SIG-M5 treated with dmso at 0.1 percent for 504 hours (cell line): ENCODE results near the gene ZHX3.
A peak's percentile ranks its signal among the peaks of the same experiment; 100 is the strongest.
"Not testable (repeated sequence)": the region's sequence is repeated elsewhere in the genome, so short reads cannot be mapped to it uniquely, and the experiment has no call there.

Experiments
- DNase-seq: peaks from one replicate; lab custom pipeline; 2025; ENCODE audit not compliant: unreplicated experiment; lab: John Stamatoyannopoulos, UW

Gene ZHX3

DNA sequence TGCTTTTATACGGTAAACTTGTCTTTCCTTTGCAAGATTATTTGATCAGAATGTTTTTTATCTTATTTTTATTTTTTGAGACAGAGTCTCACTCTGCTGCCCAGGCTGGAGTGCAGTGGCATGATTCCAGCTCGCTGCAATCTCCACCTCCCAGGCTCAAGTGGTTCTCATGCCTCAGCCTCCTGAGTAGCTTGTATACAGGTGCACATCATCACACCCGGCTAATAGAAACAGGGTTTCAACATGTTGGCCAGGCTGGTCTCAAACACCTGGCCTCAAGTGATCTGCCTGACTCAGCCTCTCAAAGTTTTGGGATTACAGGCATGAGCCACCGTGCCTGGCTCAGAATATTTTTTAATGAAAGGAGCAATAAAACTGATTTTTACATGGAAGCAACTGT is 14.2 kb upstream of the ZHX3 start:
- DNase-seq, result no peak

DNA sequence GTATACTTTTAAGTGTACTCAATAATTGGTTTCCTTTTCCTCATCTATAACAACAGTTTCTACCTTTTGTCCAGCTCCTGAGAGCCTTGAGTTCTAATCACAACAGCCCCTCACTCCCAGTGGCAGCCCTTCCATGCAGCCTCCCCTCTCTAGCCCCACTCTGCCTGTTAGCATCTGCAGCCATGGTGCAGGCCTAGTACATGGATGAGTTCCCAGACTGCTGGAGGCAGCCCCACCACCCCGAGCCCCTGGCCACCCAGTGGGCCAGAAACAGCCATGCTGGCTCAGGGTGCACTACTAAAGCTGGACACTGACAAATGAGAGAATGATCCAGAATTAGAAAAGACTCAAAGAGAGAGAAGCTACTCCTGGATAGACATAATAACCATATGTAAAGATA is 13.4 kb upstream of the ZHX3 start:
- DNase-seq, result no peak

DNA sequence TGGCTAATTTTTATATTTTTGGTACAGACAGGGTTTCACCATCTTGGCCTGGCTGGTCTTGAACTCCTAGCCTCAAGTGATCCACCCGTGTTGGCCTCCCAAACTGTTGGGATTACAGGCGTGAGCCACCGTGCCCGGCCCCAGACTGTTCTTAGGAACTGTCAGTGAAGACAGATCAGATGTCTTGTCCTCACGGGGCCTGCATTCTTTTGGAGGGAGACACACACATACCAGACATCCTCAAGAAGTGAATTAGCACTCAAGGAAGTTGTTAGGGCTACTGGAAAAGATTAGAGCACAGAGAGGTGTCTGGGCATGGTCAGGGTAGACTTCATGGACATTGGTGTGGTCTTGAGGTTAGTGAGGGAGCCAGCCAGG is 12.8 kb upstream of the ZHX3 start:
- DNase-seq, result no peak

DNA sequence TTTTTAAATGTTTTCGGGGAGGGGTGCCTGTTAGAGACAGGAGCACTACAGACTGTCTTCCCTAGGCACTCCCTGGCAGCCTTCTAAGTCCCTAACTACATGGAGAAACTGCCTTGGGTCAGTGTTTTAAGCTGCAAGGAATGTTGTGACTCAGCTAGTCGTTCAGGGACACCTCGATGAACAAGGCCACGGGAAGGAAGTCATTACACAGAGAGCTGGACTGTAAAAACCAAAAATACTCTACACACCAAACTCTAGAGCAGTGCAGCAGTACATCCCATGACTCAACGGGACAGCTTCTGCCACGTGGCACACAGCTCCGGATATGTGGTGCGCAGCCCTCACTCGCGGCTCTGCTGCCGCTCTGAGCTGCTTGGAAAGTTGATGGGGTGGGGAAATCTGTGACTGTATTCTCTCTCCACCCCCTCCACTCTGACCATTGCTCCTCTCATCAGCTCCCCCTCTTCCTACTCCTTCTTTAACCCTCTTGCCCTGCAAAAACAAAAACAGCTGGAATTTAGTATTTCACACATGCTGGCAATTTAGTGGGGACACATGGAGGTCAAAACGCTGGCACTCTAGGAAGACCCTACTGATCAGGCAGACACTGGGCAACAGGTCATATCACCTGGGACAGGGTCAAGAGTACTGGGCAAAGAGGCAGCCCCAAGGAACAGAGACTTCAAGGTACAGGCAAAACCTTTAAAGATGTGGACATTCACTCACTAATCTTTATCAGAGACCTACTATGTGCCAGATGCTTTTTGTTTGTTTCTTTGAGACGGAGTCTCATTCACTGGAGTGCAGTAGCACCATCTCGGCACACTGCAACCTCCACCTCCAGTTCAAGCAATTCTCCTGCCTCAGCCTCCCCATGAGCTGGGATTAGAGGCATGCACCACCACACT is 12.2 kb upstream of the ZHX3 start:
- DNase-seq, result peak; percentile 85

DNA sequence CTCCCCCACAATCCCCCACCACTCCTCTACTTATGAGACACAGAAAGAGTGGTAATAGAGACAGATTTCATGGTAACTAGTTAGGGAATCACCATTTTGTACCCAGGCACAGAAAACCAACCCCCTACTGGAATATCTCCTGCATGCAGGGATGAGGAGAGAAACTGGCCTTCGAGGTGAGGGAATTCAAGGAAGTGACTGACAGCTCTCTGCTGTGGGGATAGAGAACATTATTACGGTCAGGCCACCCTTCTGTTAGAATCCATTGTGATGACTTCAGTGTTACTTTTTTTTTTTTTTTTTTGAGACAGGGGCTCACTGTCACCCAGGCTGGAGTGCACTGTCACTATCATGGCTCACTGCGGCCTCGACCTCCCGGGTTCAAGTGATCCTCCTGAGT is 9.6 kb upstream of the ZHX3 start:
- no peak for DNase-seq

DNA sequence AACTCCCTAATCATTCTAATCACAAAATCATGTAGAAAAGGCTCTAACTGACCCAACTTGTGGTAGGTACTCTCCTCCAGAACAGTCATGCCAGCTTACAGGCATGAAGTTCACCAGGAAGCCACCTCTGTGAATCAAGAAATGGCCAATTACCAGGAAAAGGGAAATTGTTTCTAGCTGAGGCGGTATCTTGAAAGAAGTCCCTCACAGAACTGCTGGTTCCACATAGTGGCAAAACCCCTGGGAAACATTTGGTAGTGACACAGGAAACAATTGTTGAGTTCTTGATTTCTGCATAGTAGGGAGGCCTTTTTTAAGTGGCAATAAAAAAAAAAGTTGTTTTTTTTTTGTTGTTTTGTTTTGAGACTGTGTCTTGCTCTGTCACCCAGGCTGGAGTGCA is 3.4 kb upstream of the ZHX3 start:
- DNase-seq, result no peak

DNA sequence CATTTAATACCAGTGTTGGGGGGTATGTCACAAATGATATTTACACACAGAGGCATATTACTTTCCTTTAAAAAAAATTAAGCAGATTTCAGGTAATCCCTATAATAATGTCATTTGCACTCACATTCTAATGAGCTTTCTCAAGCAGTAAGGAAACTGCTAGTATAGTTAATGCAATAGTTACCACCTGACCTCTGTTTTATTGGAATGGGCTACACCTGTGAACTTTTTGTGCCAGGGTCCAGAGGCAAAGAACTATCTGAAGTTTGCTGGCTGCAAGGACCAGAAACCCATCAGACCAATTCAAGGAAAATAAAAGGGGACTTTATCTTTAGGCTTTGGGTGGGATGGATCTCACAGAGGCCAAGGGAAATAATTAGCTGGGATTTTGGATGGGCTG is 2.9 kb upstream of the ZHX3 start:
- DNase-seq, result no peak

DNA sequence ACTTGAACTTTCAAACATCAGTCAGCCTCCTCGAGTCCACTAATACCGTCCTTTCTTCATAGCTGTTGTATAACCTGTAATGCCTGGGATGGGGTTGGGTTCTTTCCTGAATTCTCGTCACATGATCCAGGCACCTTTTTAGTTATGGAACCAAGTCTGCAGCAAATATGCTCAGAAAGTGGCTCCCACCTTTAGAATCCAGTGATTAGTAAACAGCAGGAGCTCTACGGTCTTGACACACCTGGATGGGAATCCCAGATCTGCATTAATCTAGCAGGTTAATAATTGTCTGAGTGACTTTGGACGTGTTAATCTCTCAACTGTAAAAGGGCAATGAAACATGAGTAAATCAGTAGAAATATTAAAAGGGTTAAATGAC is 729 bp upstream of the ZHX3 start:
- no peak for DNase-seq

DNA sequence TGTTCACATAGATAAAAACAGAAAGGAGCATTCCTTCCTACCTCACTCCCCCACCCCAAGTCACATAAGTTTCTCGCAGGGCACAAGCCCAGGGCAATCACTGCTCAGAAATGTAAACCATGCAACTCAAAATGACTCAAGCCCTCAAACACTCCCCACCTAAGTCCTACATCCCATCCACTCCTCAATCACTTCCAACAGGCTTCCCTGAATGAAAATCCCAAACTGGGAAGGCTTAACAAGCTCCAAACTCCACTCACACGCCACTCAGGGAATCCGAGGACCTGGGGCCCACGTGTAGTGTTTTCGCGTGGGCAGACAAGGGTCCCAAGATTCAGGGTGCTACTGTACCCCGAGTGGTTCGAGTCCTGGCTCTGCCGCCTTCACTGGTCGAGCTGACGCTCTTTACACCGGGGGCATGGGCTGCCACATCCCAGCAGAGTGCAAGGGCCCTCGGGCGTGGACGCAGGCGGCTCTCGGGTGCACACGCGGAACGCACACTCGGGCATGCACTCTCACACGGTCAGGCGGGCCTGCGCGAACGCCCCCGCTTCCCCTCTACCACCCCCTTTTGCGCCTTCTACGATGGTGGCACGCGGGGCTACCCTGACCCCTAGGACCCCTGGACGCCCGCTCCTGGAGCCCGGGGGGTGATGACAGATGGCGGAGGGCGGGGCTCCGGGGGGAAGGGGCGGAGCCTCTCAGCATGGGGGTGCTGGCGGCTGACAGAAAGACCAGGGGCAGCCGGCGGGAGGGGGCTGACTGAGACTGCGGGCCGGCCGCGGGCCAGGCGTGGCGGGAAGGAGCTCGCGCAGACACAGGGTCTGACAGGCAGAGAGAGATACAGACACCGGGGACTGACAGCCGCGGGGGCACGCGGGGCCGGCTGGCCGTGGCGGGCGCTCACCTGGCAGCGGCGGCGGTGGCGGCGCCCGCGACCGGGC is 657 bp downstream of the ZHX3 start:
- DNase-seq, result peak; percentile 57

DNA sequence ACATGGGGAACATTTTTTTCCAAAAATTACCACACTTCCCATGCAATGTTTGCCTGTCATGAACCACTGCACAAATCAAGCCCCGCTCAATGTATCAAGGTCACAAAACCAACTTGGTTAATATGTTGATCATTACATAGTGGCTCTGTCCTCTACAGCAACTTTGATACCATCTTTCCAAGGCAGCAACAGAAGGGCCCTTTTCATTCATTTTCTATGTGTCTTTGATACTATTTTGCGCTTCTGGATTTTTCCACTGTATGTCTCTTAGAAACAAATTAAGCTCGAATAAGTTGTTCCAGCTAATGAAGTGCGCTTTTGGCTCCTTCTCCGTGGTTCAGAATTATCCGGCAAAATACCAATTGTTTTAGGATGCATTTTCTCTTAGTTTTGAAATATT is 1.5 kb downstream of the ZHX3 start:
- DNase-seq, result no peak

DNA sequence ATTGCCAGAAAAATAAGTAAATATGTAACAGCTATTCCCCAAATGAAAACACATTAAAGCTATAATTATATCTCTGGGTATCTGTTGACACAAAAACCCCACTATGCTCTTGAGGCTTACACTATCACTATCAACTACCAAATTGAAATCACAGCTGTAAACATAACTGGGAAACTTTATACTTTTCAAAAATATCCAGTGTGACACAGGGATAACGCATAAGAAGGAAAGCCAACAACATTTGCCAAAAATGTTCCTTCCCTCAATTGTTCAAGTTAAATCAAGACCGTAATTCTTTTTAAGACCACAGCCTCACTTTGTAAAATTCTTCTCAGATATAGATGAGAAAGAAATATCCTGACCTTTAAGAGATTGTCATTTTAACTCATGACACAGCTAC is 3.1 kb downstream of the ZHX3 start:
- no peak for DNase-seq

DNA sequence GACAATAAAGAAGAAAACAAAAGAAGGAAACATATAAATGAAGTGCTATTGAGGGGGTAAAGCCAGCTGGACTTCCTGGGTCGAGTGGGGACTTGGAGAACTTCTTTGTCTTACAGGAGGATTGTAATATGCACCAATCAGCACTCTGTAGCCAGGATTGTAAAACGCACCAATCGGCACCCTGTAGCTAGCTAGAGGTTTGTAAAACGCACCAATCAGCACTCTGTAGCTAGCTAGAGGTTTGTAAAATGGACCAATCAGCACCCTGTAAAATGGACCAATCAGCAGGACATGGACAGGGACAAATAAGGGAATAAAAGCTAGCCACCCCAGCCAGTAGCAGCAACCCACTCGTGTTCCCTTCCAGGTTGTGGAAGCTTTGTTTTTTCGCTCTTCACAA is 5.5 kb downstream of the ZHX3 start:
- DNase-seq, result not testable (repeated sequence)

DNA sequence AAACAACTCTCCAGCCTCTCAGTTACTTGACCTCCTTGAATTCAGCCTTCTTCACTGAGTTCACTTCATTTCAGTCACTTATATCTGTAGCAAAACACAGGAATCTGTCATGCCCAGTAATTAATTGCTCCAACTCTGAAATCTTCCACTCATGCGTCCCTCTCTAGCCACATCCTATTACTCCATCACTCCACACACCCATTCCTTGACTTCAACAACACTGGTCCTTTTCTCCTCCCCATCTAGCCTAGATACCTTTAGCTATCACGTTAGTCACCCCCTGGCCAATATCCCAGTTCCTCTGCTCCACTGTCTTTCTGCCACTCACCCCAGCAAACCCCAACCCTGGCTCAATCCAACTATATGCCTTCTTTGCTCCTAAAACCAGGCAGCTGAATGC is 7.7 kb downstream of the ZHX3 start:
- no peak for DNase-seq

DNA sequence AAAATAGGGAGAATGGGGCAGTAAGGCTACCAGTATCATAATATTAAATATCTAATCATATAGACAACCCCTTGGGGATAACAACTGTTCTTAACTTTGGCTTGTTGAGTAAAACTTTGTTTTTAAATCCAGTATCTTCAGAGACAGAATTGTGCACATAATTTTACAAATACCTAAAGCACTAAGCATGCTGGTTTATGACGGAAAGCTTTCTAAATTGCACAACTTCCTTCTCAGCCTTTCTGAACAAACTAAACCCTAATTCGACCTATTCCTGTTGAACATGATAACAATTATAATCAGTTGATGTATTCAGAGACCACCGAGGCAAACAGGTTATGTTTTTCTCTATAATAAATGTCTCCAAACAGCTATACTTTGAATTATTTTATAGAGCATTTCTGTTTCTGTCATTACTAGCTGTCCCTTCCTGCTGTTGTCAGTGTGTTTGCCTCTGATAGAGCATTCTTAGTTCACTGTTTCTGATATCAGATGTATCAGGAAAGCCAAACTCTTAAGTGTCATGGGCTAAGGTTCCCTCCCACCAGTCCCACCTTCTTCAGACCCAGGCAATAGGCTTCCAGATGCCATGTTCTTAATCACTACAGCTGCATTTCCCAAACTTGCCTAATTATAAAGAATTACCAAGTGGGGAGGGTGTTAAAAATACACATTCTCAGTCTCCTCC is 8.7 kb downstream of the ZHX3 start:
- peak; percentile 38 for DNase-seq

DNA sequence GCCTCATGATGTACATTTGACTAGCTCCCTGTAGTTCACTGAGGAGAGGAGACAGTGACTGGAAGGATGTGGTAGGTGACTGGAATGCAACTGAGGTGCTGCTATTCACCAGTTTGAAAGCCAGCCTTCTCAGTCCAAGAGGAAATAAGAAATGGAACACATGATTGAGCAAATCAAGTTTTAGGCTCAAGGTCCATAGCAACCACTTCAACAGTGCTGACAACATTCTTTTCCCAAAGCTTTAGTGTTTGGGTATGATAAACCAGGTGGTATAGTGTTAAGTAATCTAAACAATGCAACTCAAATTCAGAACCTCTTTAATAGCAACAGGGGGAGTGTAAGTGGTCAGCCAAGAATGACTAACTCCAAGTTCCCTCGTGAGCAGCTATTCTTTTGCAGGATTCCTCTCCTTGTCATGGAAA is 9.2 kb downstream of the ZHX3 start:
- DNase-seq, result no peak

DNA sequence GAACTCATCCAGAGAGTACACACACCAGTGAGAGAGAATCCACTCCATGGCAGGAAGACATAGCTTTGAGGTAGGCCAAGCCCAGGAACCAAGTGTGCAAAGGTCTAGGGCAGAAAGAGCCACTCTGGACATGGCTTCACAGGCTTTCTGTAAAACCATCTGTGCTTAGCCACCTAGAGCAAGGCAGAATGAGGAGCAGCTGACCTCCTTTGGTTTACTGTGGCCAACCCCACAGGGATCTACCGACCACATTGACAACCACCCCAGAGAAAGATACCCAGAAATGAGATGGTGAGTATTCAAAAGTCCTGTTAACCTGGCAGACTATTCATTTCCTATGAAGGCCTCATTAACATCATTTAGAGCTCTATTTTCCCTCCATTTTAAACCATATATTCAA is 10.5 kb downstream of the ZHX3 start:
- DNase-seq, result no peak

DNA sequence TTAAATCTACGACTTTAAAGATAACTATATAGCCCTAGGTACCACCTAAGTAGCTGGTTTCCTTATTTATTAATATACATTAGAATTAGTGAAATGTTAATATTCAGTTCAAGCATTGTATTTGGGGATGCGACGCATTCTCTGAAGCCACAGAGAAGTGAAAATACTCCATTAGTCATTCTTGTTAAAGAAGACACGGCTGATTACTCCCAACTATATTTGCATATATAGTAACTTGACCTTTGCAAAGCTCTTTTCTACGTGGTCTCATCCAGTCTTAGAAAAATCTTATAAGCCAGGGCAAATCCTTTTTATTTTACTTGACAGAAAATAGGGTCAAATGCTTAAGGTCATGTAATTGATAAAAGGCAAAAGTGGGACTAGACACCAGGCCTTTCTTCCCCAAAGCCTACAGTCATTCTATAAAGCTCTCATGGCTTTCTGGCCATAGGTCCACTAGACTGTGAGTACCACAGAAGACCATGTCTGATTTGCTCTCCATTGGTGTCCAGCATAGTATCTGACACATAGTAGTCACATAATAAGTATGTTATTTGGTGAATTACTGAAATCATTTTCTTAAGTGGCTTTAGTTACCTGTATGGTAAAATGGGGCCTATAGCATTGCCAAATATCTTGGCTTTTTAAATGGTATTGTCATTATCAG is 11.3 kb downstream of the ZHX3 start:
- DNase-seq, result no peak

DNA sequence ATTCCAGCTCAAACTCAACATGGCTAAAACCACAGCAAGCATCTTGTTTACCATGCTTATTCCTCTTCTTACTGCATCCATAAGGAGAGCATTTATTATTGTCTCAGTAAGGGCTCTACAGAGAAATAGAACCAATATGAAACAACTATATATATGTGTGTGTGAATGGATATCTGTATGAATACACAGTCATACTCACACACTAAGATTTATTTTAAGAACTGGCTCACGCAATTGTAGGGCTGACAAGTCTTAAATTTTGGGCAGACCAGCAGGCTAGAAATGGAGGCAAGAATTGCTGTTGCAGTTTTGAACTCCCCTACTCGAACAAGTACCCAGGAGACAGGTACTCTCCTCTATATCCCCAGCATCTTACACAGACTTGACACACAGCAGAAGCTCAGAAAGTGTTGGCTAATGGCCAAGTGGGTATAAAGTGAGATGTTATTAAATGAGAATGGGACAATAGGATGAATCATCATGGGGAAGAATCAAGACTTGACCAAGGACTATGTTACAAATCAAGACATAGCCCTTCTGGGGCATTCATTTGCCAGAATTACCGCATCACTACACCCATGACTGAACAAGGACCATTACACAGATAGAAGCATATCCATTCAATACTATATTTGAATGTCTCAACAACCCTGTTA is 13.0 kb downstream of the ZHX3 start:
- no peak for DNase-seq

DNA sequence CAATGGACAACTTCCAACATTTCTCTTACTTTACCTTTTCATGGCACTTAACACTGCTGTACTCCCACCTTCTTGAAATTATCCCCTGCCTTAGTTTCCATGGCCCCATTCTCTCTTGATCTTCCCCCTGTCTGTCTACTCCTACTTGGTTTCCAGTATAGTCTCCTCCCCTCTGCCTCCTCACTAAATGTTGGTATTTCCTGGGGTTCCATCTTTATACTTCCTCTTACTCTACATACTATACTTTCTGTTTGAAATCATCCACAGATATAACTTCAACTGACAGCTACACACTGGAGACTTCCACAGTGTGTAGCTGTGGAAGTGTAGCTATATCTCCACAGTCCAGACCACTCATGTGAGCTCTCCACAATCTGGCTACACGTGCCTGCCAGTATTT is 13.5 kb downstream of the ZHX3 start:
- peak; percentile 36 for DNase-seq

DNA sequence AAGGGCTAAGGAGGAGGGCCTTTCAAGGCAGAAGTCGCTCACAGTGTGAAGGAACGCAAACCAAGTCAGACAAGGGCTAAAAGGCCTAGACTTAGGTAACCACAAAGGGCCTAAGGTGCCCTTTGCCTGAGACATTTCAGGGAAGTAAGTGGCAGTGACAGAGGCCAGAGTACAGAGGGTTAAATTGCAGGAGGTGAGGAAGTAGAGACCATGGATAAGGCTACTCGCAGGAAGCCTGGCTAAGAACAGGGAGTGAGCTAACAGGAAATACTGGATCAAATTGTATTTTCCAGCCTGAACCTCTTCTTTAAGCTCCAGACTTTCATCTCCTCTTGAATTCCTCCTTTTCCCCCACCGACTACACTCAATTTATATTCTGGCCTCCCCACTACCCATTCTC is 16.6 kb downstream of the ZHX3 start:
- no peak for DNase-seq

DNA sequence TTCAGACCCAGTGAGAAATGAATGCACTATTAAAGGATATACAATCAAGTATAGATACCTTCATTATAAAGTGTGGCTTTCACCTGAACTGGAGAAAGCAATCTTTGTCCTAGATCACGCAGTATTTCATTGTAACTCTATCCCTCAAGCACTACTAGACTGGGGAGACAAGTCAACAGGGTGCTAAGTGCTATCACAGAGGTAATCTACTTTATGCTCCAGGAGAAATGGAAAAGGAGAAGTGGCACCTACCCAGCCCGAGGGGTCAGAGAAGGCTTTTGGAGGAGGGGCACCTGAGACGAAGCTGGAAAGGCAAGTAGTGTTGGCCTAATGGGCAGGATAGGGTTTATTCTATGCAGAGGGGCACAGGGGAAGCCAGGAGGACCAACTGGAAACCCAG is 17.1 kb downstream of the ZHX3 start:
- no peak for DNase-seq
